ENCODE data around the gene SENP8.
"Not testable (repeated sequence)": the region's sequence is repeated elsewhere in the genome, so short reads cannot be mapped to it uniquely, and the experiment has no call there.

Gene SENP8

GRCh38 chr15:72155635-72156616, 37.7 kb downstream of the SENP8 start:
- peak; percentile 56 to 80 for DNase-seq (ENCODE audit: low read depth in 2 of 2)

- DNase-seq (ENCODE audit: low read depth in 2 of 2) = no peak
Observed at GRCh38 chr15:72156928-72157327, 38.7 kb downstream of the SENP8 start.

GRCh38 chr15:72160696-72161245, 42.6 kb downstream of the SENP8 start:
- DNase-seq (ENCODE audit: low read depth in 2 of 2) = no peak

- DNase-seq (ENCODE audit: low read depth in 2 of 2) = no peak
Observed at GRCh38 chr15:72161361-72162132, 43.3 kb downstream of the SENP8 start.

GRCh38 chr15:72162569-72162968, 44.4 kb downstream of the SENP8 start:
- no peak for DNase-seq (ENCODE audit: low read depth in 2 of 2)

GRCh38 chr15:72163719-72164118, 45.5 kb downstream of the SENP8 start:
- DNase-seq (ENCODE audit: low read depth in 2 of 2) = no peak

GRCh38 chr15:72166716-72167417, 48.7 kb downstream of the SENP8 start:
- no peak for DNase-seq (ENCODE audit: low read depth in 2 of 2)

GRCh38 chr15:72167445-72167844, 49.2 kb downstream of the SENP8 start:
- no peak for DNase-seq (ENCODE audit: low read depth in 2 of 2)

- no peak for DNase-seq (ENCODE audit: low read depth in 2 of 2)
Observed at GRCh38 chr15:72168131-72168807, 50.1 kb downstream of the SENP8 start.

GRCh38 chr15:72168808-72169190, 50.6 kb downstream of the SENP8 start:
- no peak for DNase-seq (ENCODE audit: low read depth in 2 of 2)

- no peak for DNase-seq (ENCODE audit: low read depth in 2 of 2)
Observed at GRCh38 chr15:72169236-72169920, 51.2 kb downstream of the SENP8 start.

GRCh38 chr15:72169921-72170611, 51.9 kb downstream of the SENP8 start:
- DNase-seq (ENCODE audit: low read depth in 2 of 2) = no peak

GRCh38 chr15:72170691-72171090, 52.5 kb downstream of the SENP8 start:
- no peak for DNase-seq (ENCODE audit: low read depth in 2 of 2)

GRCh38 chr15:72171978-72172377, 53.8 kb downstream of the SENP8 start:
- DNase-seq (ENCODE audit: low read depth in 2 of 2) = not testable (repeated sequence)

GRCh38 chr15:72172796-72173195, 54.6 kb downstream of the SENP8 start:
- DNase-seq (ENCODE audit: low read depth in 2 of 2) = no peak

GRCh38 chr15:72173401-72173800, 55.2 kb downstream of the SENP8 start:
- DNase-seq (ENCODE audit: low read depth in 2 of 2) = no peak

- no peak for DNase-seq (ENCODE audit: low read depth in 2 of 2)
Observed at GRCh38 chr15:72173864-72174550, 55.8 kb downstream of the SENP8 start.

GRCh38 chr15:72174551-72175165, 56.5 kb downstream of the SENP8 start:
- no peak for DNase-seq (ENCODE audit: low read depth in 2 of 2)

Data from stimulated activated CD4-positive, alpha-beta T cell treated with anti-CD3 and anti-CD28 coated beads, Interleukin-15, amount 100 ng/mL, for 48 hours (primary cell).